GM12874 (cell line): Measurements from ENCODE around the gene CHTF18.

Source experiments
- TF ChIP-seq, protein P1 (sequence below): IDR thresholded peaks from 2 replicates; pipeline ENCODE4 v1.5.1; 2011; ENCODE audit warnings: low read depth, mild to moderate bottlenecking, control low read depth, low read length, moderate library complexity; ENCODE audit not compliant: insufficient read depth

Gene CHTF18

DNA sequence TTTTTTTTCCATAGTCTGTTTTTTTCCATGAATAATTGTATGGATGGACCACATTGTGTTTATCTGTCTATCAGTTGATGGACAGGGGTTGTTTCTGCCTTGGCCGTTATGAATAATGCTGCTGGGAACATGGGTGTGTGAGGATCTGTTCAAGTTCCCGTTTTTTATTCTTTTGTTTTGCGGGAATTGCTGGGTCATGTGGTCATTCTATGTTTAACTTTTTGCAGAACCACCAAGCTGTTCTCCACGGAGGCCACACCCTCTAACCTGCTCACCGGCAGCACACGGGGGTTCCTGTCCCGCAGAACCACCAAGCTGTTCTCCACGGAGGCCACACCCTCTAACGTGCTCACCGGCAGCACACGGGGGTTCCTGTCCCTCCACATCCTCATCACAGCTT is 33.8 kb upstream of the CHTF18 start:
- TF ChIP-seq, protein P1, sequence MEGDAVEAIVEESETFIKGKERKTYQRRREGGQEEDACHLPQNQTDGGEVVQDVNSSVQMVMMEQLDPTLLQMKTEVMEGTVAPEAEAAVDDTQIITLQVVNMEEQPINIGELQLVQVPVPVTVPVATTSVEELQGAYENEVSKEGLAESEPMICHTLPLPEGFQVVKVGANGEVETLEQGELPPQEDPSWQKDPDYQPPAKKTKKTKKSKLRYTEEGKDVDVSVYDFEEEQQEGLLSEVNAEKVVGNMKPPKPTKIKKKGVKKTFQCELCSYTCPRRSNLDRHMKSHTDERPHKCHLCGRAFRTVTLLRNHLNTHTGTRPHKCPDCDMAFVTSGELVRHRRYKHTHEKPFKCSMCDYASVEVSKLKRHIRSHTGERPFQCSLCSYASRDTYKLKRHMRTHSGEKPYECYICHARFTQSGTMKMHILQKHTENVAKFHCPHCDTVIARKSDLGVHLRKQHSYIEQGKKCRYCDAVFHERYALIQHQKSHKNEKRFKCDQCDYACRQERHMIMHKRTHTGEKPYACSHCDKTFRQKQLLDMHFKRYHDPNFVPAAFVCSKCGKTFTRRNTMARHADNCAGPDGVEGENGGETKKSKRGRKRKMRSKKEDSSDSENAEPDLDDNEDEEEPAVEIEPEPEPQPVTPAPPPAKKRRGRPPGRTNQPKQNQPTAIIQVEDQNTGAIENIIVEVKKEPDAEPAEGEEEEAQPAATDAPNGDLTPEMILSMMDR = no peak

DNA sequence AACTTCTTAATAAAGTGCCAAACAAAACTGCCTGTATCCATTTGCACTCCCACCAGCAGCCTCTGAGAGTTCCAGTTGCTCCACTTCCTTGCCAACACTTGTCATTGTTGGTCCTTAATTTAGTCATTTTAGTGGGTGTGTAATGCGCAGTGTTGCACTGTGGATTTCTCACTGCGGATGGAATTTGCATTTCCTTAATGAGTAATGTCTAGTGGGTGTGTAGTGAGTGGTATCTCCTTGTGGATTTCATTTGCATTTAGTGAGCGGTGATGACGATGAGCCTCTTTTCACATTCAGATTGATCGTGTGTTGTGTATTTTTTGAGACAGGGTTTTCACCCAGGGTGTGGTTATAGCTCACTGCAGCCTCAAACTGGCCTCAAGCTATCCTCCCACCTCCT is 32.0 kb upstream of the CHTF18 start:
- TF ChIP-seq, protein P1 = no peak

DNA sequence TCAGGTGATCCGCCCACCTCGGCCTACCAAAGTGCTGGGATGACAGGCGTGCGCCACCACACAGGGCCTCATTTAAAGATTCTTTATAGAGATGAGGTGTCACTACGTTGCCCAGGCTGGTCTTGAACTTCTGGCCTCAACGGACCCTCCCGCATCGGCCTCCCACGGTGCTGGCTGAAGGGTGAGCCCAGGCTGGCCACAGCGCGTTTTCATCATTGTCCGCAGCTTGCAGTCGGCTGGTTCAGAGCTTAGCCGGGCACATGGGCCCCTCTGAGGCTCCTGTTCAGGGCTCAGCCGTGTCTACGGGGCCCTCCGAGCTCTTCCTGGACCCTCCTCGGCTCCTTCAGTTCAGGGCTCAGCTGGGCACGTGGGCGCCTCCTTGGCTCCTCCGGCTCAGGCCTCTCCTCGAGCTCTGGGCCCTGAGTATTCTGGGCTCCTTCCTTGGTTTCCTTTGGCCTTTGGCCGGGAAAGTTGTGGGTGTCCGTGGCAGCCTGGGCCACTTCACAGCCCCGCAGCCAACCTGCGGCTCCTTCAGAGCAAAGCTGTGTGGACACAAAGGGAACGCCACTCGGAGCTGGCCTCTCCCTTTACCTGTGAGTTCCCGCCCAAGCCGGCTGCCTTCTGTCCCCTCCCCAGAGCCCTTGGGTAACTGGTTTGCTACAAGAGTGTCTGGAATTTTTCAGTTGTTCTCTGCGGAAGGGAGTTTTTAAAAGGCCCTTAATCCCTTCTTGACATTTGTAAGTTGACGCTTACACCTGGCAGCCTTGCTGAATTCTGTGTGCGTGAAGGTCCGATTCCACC is 29.1 kb upstream of the CHTF18 start:
- TF ChIP-seq, protein P1 = no peak

DNA sequence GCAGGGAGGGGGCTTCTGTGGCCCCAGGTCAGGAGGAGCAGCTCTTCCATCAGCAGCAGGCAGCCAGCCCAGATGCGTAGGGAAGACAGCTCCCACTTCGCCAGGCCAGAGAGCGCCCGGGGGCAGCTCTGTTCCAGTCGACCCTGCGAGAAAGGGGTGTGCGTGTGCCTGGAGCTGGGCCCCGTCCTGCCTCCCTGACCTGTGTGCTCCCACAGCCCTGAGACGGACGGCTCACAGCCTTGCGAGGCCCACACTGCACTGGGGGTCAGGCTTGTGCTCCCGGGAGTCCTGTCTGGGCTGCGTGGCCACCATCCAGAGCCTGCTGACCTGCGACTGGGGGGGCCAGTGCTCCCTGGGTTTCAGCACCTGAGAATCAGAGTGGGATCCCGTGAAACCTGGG is 28.4 kb upstream of the CHTF18 start:
- TF ChIP-seq, protein P1 = no peak

DNA sequence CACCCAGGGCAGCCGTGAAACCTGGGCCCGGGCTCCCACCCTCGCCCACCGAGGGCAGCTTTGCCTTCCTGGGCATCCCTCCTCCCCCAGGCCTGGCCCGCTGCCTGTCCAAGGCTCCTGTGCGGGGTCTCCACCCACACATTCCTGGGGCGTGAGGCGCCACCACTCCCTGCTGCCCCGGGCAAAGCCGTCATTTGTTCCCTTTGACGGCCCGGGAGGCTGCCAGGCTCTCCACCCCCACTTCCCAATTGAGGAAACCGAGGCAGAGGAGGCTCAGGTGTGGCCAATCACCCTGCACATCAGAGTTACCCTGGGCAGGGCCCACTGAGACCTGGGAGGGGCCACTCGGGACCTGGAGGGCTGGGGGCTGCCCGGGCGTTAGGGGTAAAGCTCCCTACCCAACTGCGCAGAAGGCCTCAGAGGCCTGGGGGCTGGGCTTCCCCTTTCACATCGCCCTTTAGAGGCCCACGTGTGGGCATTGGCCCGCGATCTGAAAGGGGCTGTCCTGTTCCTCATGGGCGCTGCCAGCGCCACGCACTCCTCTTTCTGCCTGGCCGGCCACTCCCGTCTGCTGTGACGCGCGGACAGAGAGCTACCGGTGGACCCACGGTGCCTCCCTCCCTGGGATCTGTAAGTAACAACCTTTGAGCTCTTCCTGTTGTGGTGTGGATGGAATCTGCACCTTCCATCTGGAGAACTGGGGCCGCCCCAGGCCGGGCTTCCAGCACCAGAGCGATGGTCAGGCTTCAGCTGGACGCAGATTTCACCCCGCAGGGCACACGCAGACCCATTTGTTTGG is 27.7 kb upstream of the CHTF18 start, which contains the start of gene MSLN:
TSS of gene MSLN (plus strand) at position 190 of the 799 bp plus-strand sequence. CDS start 1,947 bp downstream, outside the sequence.
- TF ChIP-seq, protein P1 = no peak

DNA sequence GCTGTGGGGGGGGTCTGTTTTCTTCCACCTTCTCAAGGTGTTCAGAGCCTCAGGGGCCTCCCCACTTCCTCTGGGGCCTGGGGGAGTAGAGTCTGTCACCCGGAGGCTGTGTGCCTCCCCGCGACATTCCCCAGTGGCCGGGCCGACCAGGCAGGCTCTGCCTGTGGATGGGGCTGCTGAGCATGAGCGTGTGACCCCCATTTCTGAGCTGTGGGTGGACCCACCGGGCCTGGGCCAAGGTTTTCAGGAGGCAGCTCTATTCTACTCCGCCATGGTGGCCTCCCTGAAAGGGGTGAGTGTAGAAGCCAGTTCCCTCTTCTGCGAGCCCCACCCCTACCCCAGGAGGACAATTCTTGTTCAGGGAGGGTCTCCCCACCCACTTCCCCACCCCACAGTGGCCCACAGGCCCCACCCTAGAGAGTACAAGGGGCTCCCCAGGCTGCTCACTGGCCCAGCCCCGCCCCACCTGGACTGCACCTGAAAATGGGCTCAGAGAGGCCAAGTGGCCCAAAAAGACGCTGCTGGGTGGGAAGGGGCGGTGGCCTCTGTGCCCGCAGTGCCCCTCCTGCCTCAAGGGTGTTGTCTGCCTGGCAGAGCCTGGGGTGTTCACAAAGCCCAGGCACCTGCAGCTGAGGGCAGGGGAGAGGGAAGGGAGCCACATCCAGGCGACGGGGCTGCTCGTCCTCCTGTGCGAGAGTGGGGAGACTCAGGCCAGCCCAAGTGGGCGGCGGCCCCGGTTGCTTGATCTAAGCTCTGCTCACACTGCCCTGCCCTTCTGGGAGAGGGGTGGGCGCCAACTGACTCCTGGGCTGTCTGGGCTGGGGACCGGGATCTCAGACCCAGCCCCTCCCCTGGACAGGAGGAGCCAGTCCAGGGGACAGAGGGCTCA is 26.6 kb upstream of the CHTF18 start:
- TF ChIP-seq, protein P1 = no peak
